ENCODE results near the gene WDR91. TPM values are rescaled to one million over a fixed set of nuclear protein-coding genes. Genes with fewer than 3 reads are reported as not detected.
A peak's percentile ranks its signal among the peaks of the same experiment; 100 is the strongest.
"Not testable (repeated sequence)": the region's sequence is repeated elsewhere in the genome, so short reads cannot be mapped to it uniquely, and the experiment has no call there.

WDR91 gene
- total and polyA plus RNA-seq, 7 experiments from 2014 or later = 3.5 to 59.2 (median 29.6) TPM

- ChIA-PET POLR2A (interaction anchor here (0.5 kb wide), 1 partner anchor 86 kb away, joined by 3 read pairs; no protein-coding TSS in a partner anchor), CTCF (no interaction called here)
- Mint-ChIP-seq H3K4me1 (peaks cover 0 to 2% (median 0%) of the 10 kb centered on the region in 7 donors), H3K27ac (no peak overlapping the region), H3K36me3 (peaks cover 0 to 15% (median 0%) of the 10 kb centered on the region in 5 donors), H3K27me3 (peaks cover 0 to 17% (median 7%) of the 10 kb centered on the region in 5 donors), H3K9me3 (peaks cover 0 to 3% (median 0%) of the 10 kb centered on the region in 11 donors), H3K4me3 (no peak overlapping the region)
- ATAC-seq (no peak), DNase-seq (no peak)
- H3K4me1 ChIP-seq (ENCODE audit: control insufficient read depth in 2 of 2, insufficient read depth in 2 of 2, low read length in 2 of 2) = no peaks in the 10 kb centered on the region
- no peak overlapping the region for H3K27ac ChIP-seq (ENCODE audit: low read depth, low read length)
- H3K36me3 ChIP-seq (ENCODE audit: control insufficient read depth in 2 of 3, insufficient read depth in 3 of 3, low read length in 3 of 3) = no peaks in the 10 kb centered on the region
- H3K9me3 ChIP-seq (ENCODE audit: control insufficient read depth in 2 of 3, low read length in 3 of 3) = no peaks in the 10 kb centered on the region
- no peak overlapping the region for H3K4me3 ChIP-seq (ENCODE audit: low read length)
- H3K27me3 ChIP-seq (ENCODE audit: control insufficient read depth in 2 of 2, insufficient read depth in 2 of 2, low read length in 2 of 2) = no peaks in the 10 kb centered on the region
- intact Hi-C loops (cut with micrococcal nuclease) = no loop called here
Observed at GRCh38 chr7:135217645-135218509, 6.6 kb upstream of the WDR91 start.

GRCh38 chr7:135215698-135216097, 4.4 kb upstream of the WDR91 start:
- Mint-ChIP-seq H3K9me3 (peaks cover 0 to 3% (median 0%) of the 10 kb centered on the region in 11 donors), H3K36me3 (peaks cover 0 to 11% (median 1%) of the 10 kb centered on the region in 5 donors), H3K4me1 (peaks cover 0 to 6% (median 6%) of the 10 kb centered on the region in 7 donors), H3K27me3 (peaks cover 0 to 17% (median 6%) of the 10 kb centered on the region in 5 donors), H3K4me3 (no peak overlapping the region), H3K27ac (no peak overlapping the region)
- ATAC-seq (no peak), DNase-seq (no peak)
- Histone ChIP-seq H3K9me3 (ENCODE audit: control insufficient read depth in 2 of 3, low read length in 3 of 3) (no peaks in the 10 kb centered on the region), H3K36me3 (ENCODE audit: control insufficient read depth in 2 of 3, insufficient read depth in 3 of 3, low read length in 3 of 3) (no peaks in the 10 kb centered on the region), H3K27ac (ENCODE audit: low read depth, low read length) (no peak overlapping the region), H3K4me1 (ENCODE audit: control insufficient read depth in 2 of 2, insufficient read depth in 2 of 2, low read length in 2 of 2) (no peaks in the 10 kb centered on the region), H3K27me3 (ENCODE audit: control insufficient read depth in 2 of 2, insufficient read depth in 2 of 2, low read length in 2 of 2) (no peaks in the 10 kb centered on the region), H3K4me3 (ENCODE audit: low read length) (no peak overlapping the region)
- POLR2A ChIA-PET = no interaction called here
- intact Hi-C loops (cut with micrococcal nuclease) = no loop called here
- CTCF ChIA-PET = no interaction called here

GRCh38 chr7:135215180-135215579, 3.9 kb upstream of the WDR91 start:
- H3K27ac ChIP-seq (ENCODE audit: low read depth, low read length) = no peak overlapping the region
- DNase-seq (no peak), ATAC-seq (no peak)
- Mint-ChIP-seq H3K27ac (no peak overlapping the region), H3K4me1 (peaks cover 0 to 12% (median 11%) of the 10 kb centered on the region in 7 donors), H3K36me3 (peaks cover 0 to 6% (median 1%) of the 10 kb centered on the region in 5 donors), H3K9me3 (no peaks in the 10 kb centered on the region), H3K4me3 (no peak overlapping the region), H3K27me3 (peaks cover 0 to 13% (median 6%) of the 10 kb centered on the region in 5 donors)
- no peak overlapping the region for H3K4me3 ChIP-seq (ENCODE audit: low read length)
- CTCF ChIA-PET = no interaction called here
- POLR2A ChIA-PET = no interaction called here
- H3K4me1 ChIP-seq (ENCODE audit: control insufficient read depth in 2 of 2, insufficient read depth in 2 of 2, low read length in 2 of 2) = peaks cover 0 to 4% of the 10 kb centered on the region in 2 donors
- no peaks in the 10 kb centered on the region for H3K36me3 ChIP-seq (ENCODE audit: control insufficient read depth in 2 of 3, insufficient read depth in 3 of 3, low read length in 3 of 3)
- no peaks in the 10 kb centered on the region for H3K9me3 ChIP-seq (ENCODE audit: control insufficient read depth in 2 of 3, low read length in 3 of 3)
- intact Hi-C loops (cut with micrococcal nuclease) = no loop called here
- no peaks in the 10 kb centered on the region for H3K27me3 ChIP-seq (ENCODE audit: control insufficient read depth in 2 of 2, insufficient read depth in 2 of 2, low read length in 2 of 2)

GRCh38 chr7:135213831-135214230, 2.5 kb upstream of the WDR91 start:
- no peaks in the 10 kb centered on the region for H3K9me3 Mint-ChIP-seq
- POLR2A ChIA-PET = no interaction called here
- intact Hi-C loops (cut with micrococcal nuclease) = loop anchor here in 1 of 2 donors (5.0 kb wide), 2 partner anchors 897 to 1962 kb away; partner anchors contain the start of genes EXOC4 and SLC35B4
- no peaks in the 10 kb centered on the region for H3K36me3 ChIP-seq (ENCODE audit: control insufficient read depth in 2 of 3, insufficient read depth in 3 of 3, low read length in 3 of 3)
- H3K4me3 Mint-ChIP-seq = no peak overlapping the region
- DNase-seq (no peak), ATAC-seq (no peak)
- H3K27me3 Mint-ChIP-seq = peaks cover 0 to 7% (median 6%) of the 10 kb centered on the region in 5 donors
- H3K4me1 ChIP-seq (ENCODE audit: control insufficient read depth in 2 of 2, insufficient read depth in 2 of 2, low read length in 2 of 2) = peaks cover 0 to 5% of the 10 kb centered on the region in 2 donors
- peak overlapping the region in 2 of 9 donors; percentile 2 to 43 for H3K27ac Mint-ChIP-seq
- no peaks in the 10 kb centered on the region for H3K27me3 ChIP-seq (ENCODE audit: control insufficient read depth in 2 of 2, insufficient read depth in 2 of 2, low read length in 2 of 2)
- peaks cover 7 to 25% (median 19%) of the 10 kb centered on the region in 7 donors for H3K4me1 Mint-ChIP-seq
- H3K36me3 Mint-ChIP-seq = peaks cover 0 to 5% (median 1%) of the 10 kb centered on the region in 5 donors
- no peak overlapping the region for H3K4me3 ChIP-seq (ENCODE audit: low read length)
- H3K27ac ChIP-seq (ENCODE audit: low read depth, low read length) = no peak overlapping the region
- CTCF ChIA-PET = interaction anchor here (0.7 kb wide), 1 partner anchor 24 kb away, joined by 4 read pairs; no protein-coding TSS in a partner anchor
- no peaks in the 10 kb centered on the region for H3K9me3 ChIP-seq (ENCODE audit: control insufficient read depth in 2 of 3, low read length in 3 of 3)

GRCh38 chr7:135211946-135212685, 790 bp upstream of the WDR91 start:
- ChIA-PET CTCF (interaction anchor here (0.7 kb wide), 1 partner anchor 65 kb away, joined by 5 read pairs; no protein-coding TSS in a partner anchor), POLR2A (interaction anchor here (1.0 to 2.3 kb wide), 6 partner anchors 13 to 226 kb away, joined by 3 to 19 read pairs (median 10); partner anchors contain the start of genes AGBL3, CYREN and TMEM140)
- not testable (repeated sequence) for DNase-seq; H3K27me3 ChIP-seq (ENCODE audit: control insufficient read depth in 2 of 2, insufficient read depth in 2 of 2, low read length in 2 of 2); H3K27me3 Mint-ChIP-seq; H3K9me3 ChIP-seq (ENCODE audit: control insufficient read depth in 2 of 3, low read length in 3 of 3); H3K9me3 Mint-ChIP-seq; H3K4me1 ChIP-seq (ENCODE audit: control insufficient read depth in 2 of 2, insufficient read depth in 2 of 2, low read length in 2 of 2); H3K36me3 ChIP-seq (ENCODE audit: control insufficient read depth in 2 of 3, insufficient read depth in 3 of 3, low read length in 3 of 3); ATAC-seq
- Mint-ChIP-seq H3K4me3 (peak overlapping the region; percentile 90 to 98 (median 95)), H3K4me1 (peaks cover 18 to 42% (median 33%) of the 10 kb centered on the region in 7 donors), H3K36me3 (peaks cover 0 to 13% (median 0%) of the 10 kb centered on the region in 5 donors), H3K27ac (peak overlapping the region; percentile 68 to 98 (median 95))
- Histone ChIP-seq H3K4me3 (ENCODE audit: low read length) (peak overlapping the region; percentile 68), H3K27ac (ENCODE audit: low read depth, low read length) (peak overlapping the region; percentile 92)
- intact Hi-C loops (cut with micrococcal nuclease) = loop anchor here (1.0 to 5.0 kb wide), 19 partner anchors 42 to 1960 kb away; partner anchors contain the start of genes AGBL3 (in 2 of the 2), AKR1B1 (in 2 of the 2), BPGM (in 2 of the 2) and CNOT4 (in 2 of the 2)

GRCh38 chr7:135210888-135211178, 493 bp downstream of the WDR91 start:
- H3K4me3 ChIP-seq (ENCODE audit: low read length) = peak overlapping the region; percentile 68
- ATAC-seq = no peak
- peak overlapping the region; percentile 87 to 99 (median 97) for H3K27ac Mint-ChIP-seq

More at GRCh38 chr7:135210888-135211178, 493 bp downstream of the WDR91 start:
- DNase-seq = peak in 1 of 9 donors; percentile 37
- Mint-ChIP-seq H3K36me3 (peaks cover 0 to 21% (median 4%) of the 10 kb centered on the region in 5 donors), H3K4me1 (peaks cover 22 to 50% (median 42%) of the 10 kb centered on the region in 7 donors), H3K27me3 (no peaks in the 10 kb centered on the region), H3K9me3 (no peaks in the 10 kb centered on the region), H3K4me3 (peak overlapping the region; percentile 91 to 99 (median 96))
- Histone ChIP-seq H3K9me3 (ENCODE audit: control insufficient read depth in 2 of 3, low read length in 3 of 3) (no peaks in the 10 kb centered on the region), H3K36me3 (ENCODE audit: control insufficient read depth in 2 of 3, insufficient read depth in 3 of 3, low read length in 3 of 3) (peaks cover 0 to 8% (median 2%) of the 10 kb centered on the region in 3 experiments), H3K27ac (ENCODE audit: low read depth, low read length) (peak overlapping the region; percentile 92), H3K27me3 (ENCODE audit: control insufficient read depth in 2 of 2, insufficient read depth in 2 of 2, low read length in 2 of 2) (no peaks in the 10 kb centered on the region), H3K4me1 (ENCODE audit: control insufficient read depth in 2 of 2, insufficient read depth in 2 of 2, low read length in 2 of 2) (peaks cover 0 to 5% of the 10 kb centered on the region in 2 donors)
- CTCF ChIA-PET = interaction anchor here (0.7 kb wide), 1 partner anchor 9 kb away, joined by 3 read pairs; no protein-coding TSS in a partner anchor
- POLR2A ChIA-PET = interaction anchor here (0.7 to 2.4 kb wide), 16 partner anchors 9 to 565 kb away, joined by 3 to 19 read pairs (median 4); partner anchors contain the start of genes AGBL3, BPGM, CYREN and TMEM140
- intact Hi-C loops (cut with micrococcal nuclease) = loop anchor here (1.0 to 5.0 kb wide), 19 partner anchors 41 to 1959 kb away; partner anchors contain the start of genes AGBL3 (in 2 of the 2), AKR1B1 (in 2 of the 2), BPGM (in 2 of the 2) and CNOT4 (in 2 of the 2)
